HG02943 (cell line): ENCODE results near the gene CPED1.
A peak's percentile ranks its signal among the peaks of the same experiment; 100 is the strongest.

ENCODE experiments used
- ATAC-seq: cut with Tn5 transposase; IDR thresholded peaks from one replicate; pipeline ENCODE4 v1.9.1; 2021; ENCODE audit warnings: mild to moderate bottlenecking, low read depth, moderate library complexity; ENCODE audit not compliant: unreplicated experiment

Gene CPED1

DNA sequence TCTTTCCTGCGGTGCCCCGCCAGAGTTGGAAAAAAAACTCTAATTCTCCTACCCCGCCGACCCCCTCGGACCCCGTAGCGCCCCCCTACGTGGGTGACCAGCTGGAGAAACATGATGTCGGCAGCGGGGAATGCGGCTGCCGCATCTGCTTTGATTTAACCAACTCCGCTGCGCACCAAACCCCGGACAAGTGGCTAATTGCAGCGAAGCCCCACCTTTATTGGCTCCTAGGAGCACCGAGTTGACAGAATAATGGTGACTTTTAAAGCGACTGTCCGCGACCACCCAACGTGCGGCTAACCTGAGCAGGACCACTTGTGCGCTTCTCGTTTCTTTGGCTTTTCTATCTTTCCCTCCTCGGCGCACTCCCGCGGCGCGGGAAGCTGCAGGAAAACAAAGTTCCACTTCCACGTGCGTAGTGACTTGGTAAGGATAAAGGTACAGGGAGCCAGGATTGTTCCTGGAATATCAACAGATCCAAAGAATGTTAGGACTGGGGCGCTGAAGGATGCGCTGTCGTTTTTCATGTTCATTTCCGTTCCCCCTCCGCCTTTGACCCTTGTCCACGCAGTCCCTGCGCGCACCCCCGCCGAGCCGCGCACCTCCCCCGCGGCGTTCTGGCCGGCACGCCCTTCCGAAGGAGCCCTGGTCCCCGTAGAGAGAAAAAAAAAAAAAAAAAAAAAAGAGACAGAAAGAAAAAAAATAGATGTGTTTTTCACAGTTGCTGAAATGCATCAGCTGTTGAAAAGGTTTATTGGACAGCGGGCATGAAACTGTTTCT is 341.7 kb downstream of the CPED1 start:
- ATAC-seq = peak; percentile 46

DNA sequence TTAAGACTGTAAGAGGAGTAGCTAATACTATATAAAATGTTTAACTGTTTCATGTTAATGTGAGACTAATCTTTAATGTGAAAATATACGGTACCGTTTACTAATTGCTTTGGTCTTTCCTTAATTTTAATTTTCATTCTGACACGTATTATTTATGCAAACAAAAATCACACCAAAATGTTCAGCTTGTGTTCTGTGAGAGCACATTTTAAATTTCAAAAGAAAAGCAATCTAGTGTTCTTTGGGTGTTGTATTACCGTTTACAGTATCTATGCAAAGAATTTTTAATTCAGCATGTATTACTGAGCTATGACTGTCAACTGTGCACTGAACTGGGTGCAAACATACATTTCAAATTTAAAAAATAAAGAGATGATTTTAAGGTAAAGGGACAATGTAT is 342.5 kb downstream of the CPED1 start:
- no peak for ATAC-seq

DNA sequence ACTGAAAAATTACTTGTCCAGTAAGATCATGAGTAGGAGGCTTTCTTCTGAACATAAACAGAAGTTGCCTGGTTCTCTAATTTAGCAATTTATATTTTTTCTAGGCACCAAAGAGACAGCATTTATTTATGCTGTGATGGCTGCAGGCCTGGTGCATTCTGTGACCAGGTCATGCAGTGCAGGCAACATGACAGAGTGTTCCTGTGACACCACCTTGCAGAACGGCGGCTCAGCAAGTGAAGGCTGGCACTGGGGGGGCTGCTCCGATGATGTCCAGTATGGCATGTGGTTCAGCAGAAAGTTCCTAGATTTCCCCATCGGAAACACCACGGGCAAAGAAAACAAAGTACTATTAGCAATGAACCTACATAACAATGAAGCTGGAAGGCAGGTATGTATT is 343.1 kb downstream of the CPED1 start:
- ATAC-seq = no peak

DNA sequence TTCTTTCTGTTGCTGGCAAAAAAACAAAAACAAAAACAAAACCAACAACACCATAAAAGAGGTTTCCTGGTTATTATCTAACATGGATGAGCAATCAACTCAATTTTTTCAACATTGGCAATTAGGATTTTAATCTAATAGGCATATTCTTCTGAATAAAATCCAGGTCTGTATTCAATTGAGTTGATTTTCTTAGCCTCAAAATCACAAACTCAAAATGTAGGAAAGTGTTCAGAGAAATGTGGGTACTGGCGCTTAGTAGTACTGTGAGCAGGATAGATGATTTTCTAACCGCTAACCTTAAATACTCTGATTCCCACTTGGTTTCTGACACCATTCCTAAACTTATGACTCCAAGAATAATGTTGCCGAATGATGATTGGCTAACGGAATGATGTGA is 345.9 kb downstream of the CPED1 start:
- no peak for ATAC-seq

DNA sequence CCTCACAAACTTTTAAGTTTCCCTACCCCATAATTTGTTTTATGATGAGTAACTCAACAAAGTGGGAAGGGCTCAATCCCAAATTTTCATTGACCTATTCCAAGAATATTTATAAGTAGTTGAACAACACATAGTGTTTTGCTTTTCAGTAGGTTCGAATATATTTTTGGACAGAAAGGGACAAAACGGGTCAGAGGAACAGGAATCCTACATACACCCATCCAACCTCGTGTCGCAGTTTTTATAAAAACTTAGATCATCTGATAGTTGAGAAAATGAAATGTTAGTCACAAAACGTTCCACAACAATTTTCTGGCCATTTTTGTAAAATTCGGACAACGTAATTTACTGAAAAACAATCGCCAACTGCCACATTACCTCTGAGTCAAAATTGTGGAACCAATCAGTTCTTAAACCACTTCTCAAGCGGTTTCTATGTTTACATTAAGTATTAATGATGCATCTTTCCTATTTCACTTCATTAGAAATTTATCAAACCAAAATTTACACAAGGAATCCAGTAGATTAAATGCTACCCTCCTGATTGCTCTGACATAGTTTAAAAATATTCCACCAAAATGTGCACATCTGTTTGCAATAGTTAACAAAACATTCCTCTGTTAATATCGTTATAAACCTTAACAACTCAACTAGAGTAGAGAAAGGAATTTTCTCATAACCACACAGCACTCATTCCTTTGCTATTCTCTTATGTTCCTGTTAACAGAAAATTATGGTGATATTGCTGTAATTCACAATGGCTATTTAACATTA is 346.6 kb downstream of the CPED1 start:
- no peak for ATAC-seq

DNA sequence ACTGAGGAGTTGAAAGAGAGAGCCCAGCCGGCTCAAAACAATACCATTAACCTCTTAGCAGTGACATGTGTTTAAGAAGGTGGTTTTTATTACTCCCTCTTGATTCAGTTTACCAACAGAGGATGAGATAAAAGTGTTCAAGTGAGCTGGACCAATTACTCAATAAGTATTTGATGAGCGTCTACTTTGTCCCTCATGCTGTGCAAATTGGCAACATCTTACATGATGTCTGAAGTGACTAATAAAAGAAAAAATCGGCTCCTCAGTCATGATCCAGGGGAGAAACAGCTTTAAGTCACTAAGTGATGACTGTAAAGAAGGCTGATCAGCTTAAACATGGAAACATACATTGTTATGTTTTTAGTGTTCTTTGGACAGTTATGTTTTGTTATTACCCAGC is 348.1 kb downstream of the CPED1 start:
- ATAC-seq = no peak

DNA sequence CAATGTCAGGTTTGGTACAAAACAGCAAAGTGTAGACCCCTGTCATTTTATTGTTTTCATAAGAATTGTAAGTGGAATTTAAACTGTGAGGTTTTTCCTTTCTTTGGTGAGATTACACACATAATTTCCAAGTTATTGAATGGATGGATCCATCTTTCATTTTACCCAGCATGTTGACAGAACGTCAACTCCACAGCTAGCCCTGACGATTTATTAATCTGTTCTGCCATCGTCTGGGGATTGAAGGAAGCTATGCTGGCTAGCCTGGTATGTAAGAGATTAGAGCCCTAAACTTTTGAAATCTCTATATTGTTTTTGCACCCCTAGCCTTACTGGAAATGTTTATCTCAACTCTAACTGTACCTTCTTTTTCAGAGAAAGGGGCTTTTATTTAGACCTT is 348.9 kb downstream of the CPED1 start:
- ATAC-seq = no peak

DNA sequence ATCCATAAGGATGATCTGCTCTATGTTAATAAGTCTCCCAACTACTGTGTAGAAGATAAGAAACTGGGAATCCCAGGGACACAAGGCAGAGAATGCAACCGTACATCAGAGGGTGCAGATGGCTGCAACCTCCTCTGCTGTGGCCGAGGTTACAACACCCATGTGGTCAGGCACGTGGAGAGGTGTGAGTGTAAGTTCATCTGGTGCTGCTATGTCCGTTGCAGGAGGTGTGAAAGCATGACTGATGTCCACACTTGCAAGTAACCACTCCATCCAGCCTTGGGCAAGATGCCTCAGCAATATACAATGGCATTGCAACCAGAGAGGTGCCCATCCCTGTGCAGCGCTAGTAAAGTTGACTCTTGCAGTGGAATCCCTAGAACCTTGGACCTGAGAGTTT is 350.6 kb downstream of the CPED1 start:
- no peak for ATAC-seq

DNA sequence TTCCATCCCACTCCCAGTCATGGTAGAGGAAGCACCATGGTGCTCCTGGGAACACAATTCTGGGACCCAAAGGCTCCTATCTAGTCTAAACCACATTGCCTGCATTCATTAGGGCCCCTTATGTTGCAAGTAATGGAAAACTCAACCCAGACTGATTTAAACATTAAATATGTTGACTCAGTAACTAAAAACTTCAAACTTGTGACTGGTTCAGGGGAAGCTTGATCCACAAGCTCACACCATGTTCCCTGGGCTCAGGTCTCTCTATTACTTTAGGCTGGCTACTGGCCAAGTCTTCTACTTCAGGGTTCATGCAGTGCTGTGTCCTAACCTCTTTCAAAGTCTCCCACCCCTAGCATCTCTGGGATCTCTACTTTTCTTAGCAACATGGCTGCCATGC is 353.4 kb downstream of the CPED1 start:
- no peak for ATAC-seq

DNA sequence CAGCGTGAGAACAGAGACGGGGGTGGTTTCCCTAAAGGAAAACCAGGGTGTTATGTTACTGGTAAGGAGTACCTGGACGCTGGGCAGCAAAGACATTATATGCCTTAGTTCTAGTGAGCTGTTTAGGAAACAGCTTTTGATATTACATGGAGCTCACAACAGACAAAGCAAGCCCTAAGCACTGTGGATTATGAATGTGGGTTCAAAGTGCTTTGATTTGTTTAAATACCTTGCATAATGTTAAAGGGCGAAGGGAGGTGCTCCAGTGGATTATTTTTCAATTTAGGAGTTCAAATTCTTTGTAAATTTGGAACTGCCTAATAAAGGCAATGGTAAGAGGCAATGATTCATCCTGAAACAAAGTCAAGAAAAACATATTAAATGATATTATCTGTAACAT is 354.1 kb downstream of the CPED1 start:
- ATAC-seq = no peak

DNA sequence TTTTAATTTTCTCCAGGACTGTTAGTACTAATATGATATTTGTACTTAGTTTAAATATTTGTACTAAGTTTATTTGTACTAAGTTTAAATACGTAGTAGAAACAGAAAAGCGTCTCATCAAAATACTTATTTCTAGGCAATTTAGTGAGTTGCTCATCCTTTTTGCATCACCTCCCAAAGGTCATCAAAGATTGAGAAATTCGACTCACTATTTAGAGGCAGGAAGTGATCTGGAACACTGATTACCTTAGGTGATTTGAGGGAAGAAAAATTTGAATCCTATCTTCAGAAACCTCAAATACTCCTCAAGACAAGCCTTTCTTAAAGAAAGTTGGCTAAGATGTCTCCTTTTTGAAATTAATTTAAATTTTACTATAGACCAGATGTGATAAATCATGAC is 354.8 kb downstream of the CPED1 start:
- ATAC-seq = no peak

DNA sequence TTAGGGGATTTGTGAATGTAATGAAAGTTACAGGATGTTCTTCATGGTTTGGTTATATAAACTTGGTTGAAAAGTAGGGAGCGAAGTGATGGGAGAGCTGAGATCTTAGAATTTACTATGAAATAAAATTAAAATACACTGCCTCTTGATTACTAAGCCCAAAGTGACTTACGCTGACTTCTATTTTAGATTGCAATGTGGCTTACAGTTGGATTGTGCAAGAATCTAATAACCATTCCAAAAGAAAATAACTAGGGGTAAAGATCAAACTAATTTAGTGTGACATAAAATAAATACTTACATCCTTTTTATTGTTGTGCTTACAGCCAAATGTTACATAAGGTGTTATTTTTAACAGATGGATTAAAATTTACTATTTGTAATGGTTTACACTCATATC is 355.6 kb downstream of the CPED1 start:
- no peak for ATAC-seq

DNA sequence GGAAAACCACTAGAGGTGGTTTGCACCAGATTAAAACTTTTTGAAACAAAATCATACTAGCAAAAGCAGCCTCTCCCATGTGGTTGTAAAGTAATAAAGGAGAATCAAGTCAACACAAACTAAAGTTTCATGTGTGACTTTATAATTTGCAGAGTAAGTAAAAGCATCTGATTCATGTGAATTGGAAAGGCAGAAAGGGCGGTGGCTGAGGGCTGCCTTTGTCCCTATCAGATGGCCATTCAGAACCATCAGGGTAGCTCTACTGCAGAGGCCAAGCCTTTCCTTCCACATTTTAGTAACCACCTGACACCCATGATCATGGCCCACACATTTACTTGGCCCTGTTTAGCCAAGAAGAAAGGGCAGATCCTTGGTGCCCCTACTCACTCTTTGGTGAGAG is 356.0 kb downstream of the CPED1 start:
- ATAC-seq = no peak
